ENCODE data around the gene ZDHHC8.

ZDHHC8 gene

DNA sequence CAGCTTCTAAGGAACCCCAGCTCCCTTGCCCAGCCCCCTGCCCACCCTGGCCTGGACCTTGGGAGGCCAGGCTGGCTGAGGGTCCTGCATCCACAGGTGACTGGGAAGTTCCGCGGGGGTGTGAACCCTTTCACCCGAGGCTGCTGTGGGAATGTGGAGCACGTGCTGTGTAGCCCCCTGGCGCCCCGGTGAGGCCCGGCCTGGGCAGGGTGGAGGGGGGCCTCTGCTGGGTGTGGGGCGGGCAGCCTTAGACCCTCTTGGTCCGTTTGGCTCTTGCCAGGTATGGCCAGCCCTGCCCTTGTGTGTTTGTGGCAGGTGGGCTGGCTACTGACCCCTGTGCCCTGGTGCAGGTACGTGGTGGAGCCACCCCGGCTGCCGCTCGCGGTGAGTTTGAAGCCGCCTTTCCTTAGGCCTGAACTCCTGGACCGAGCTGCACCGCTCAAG, 8.9 kb downstream of the ZDHHC8 start:
- no peak for DNase-seq (ENCODE audit: low read depth)
- H3K4me3 ChIP-seq (ENCODE audit: low read depth, low read length): no peak overlapping the region
- in situ Hi-C loops (cut with HindIII; ENCODE audit: low sequenced_read_pairs): no loop called here
- no peak for TF ChIP-seq CTCF (IDR thresholded peaks at IDR 0.05; ENCODE audit: low read depth, low read length, missing control alignments)

DNA sequence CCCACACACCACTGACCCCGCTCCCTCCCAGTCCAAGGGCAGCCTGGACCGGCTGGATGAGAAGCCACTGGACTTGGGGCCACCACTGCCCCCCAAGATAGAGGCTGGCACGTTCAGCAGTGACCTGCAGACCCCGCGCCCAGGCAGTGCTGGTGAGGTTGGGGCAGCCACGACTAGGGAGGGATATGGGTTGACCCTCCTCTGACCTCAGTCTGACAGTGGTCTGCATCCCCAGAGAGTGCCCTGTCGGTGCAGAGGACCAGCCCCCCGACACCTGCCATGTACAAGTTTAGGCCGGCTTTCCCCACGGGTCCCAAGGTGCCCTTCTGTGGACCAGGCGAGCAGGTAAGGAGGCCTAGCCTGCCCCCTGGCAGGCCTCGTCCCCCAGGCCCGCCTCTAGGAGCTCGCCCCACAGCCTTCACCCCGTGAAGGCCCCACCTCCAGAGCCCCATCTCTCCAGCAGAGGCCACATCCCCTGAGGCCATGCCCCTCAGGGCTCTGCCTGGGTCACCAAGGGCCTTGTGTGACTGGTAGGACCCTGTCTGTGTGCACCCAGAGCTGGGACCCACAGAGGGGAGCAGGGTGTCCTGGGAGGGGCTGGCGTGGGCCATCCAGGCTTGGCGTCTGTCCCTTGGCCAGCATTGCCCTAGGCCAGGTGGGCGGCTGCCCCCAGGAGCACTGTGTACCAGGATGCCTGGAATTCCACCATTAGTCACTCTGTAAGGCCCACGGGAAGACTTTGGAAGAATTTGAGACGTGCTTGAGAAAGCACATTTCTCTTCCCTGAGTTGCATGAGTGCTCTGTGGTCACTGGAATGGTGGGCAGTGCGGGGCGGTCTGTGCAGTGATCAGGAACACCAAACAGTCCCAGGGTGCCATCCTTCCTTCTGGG, 9.8 kb downstream of the ZDHHC8 start:
- peak; percentile 33 for DNase-seq (ENCODE audit: low read depth)
- in situ Hi-C loops (cut with HindIII; ENCODE audit: low sequenced_read_pairs): no loop called here
- TF ChIP-seq CTCF (IDR thresholded peaks at IDR 0.05; ENCODE audit: low read depth, low read length, missing control alignments): no peak
- H3K4me3 ChIP-seq (ENCODE audit: low read depth, low read length): no peak overlapping the region

DNA sequence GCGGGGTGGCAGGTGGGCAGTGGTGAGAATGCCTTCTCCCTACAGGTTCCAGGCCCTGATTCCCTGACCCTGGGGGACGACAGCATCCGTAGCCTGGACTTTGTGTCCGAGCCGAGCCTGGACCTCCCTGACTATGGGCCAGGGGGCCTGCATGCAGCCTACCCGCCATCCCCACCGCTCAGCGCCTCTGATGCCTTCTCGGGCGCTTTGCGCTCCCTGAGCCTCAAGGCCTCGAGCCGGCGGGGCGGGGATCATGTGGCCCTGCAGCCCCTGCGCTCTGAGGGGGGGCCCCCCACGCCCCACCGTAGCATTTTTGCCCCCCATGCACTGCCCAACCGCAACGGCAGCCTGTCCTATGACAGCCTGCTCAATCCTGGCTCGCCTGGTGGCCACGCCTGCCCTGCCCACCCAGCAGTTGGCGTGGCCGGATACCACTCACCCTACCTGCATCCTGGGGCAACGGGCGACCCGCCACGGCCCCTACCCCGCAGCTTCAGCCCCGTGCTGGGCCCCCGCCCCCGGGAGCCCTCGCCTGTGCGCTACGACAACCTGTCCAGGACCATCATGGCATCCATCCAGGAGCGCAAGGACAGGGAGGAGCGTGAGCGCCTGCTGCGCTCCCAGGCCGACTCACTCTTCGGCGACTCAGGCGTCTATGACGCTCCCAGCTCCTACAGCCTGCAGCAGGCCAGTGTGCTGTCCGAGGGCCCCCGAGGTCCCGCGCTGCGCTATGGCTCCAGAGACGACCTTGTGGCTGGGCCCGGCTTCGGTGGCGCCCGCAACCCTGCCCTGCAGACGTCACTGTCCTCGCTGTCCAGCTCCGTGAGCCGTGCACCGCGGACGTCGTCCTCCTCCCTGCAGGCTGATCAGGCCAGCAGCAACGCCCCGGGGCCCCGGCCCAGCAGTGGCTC, 11.4 kb downstream of the ZDHHC8 start:
- DNase-seq (ENCODE audit: low read depth): no peak
- in situ Hi-C loops (cut with HindIII; ENCODE audit: low sequenced_read_pairs): no loop called here
- no peak overlapping the region for H3K4me3 ChIP-seq (ENCODE audit: low read depth, low read length)
- no peak for TF ChIP-seq CTCF (IDR thresholded peaks at IDR 0.05; ENCODE audit: low read depth, low read length, missing control alignments)

- in situ Hi-C loops (cut with HindIII; ENCODE audit: low sequenced_read_pairs): no loop called here
- H3K4me3 ChIP-seq (ENCODE audit: low read depth, low read length): no peak overlapping the region
These were observed 12.5 kb downstream of the ZDHHC8 start for GRCh38 chr22:20143883-20144665.

DNA sequence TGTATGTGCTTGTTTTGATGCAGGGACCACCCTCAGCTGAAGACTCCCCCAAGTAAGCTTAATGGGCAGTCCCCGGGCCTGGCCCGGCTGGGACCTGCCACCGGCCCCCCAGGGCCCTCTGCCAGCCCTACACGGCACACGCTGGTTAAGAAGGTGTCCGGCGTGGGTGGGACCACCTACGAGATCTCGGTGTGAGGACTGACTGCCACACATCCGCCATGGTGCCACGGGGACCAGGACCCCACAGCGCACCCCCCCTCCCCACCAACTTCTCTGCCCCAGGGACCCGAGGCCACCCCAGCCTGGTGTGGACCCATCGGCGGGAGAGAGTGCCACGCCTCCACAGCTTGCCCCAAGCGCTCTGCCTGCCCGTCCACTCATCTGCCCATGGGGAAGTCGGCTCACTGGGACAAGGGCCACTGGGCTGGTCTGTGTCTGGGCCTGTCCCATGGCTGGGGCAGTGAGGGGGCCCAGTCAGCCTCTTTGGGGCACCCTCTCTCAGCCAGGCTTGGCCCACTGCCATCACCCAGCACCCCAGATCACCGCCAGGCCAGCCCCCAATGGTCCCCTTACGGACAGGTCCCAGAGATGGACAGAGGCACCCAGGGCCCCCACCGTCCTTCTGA, 13.7 kb downstream of the ZDHHC8 start:
- in situ Hi-C loops (cut with HindIII; ENCODE audit: low sequenced_read_pairs): no loop called here
- H3K4me3 ChIP-seq (ENCODE audit: low read depth, low read length): no peak overlapping the region
- no peak for TF ChIP-seq CTCF (IDR thresholded peaks at IDR 0.05; ENCODE audit: low read depth, low read length, missing control alignments)
- DNase-seq (ENCODE audit: low read depth): no peak

More at GRCh38 chr22:20143883-20144665, 12.5 kb downstream of the ZDHHC8 start:
- DNase-seq (ENCODE audit: low read depth): no peak
- TF ChIP-seq CTCF (IDR thresholded peaks at IDR 0.05; ENCODE audit: low read depth, low read length, missing control alignments): no peak
